Natural killer cell (primary cell): ENCODE results near the gene APC2. TPM values are rescaled to one million over a fixed set of nuclear protein-coding genes. Genes with fewer than 3 reads are reported as not detected.

Experiments
- ATAC-seq, 3 donors: fragments of 150-1000 bp in 2 of 3; fragments of 200-7000 bp in 1 of 3; cut with Tn5 transposase; 1 replicate in 1 of 3; 2 replicates in 2 of 3; pipeline ENCODE4 v1.10.0; 2021; ENCODE audit warnings: mild to moderate bottlenecking in 2 of 3, moderate library complexity in 2 of 3
- DNase-seq, 2 donors: peaks; one replicate each; pipeline versions ENCODE4 v3.0.0 to v3.0.0-alpha.2; 2013 to 2021; ENCODE audit warnings: mixed read lengths in 1 of 2
- H3K27ac ChIP-seq: one replicate; pipeline ENCODE4 v1.5.1; 2013; ENCODE audit warnings: mild to moderate bottlenecking, low read length
- H3K27me3 ChIP-seq: one replicate; pipeline ENCODE4 v1.6.1; 2013; ENCODE audit warnings: low read length; ENCODE audit not compliant: control insufficient read depth, insufficient read depth
- H3K36me3 ChIP-seq: one replicate; pipeline ENCODE4 v1.6.1; 2013; ENCODE audit warnings: low read length; ENCODE audit not compliant: control insufficient read depth, insufficient read depth
- H3K4me1 ChIP-seq: one replicate; pipeline ENCODE4 v1.6.1; 2013; ENCODE audit warnings: low read length; ENCODE audit not compliant: control insufficient read depth, insufficient read depth
- H3K4me3 ChIP-seq: one replicate; pipeline ENCODE4 v1.5.1; 2013; ENCODE audit warnings: low read length
- H3K9me3 ChIP-seq: one replicate; pipeline ENCODE4 v1.6.1; 2013; ENCODE audit warnings: low read length; ENCODE audit not compliant: control insufficient read depth, insufficient read depth
- H3K27ac Mint-ChIP-seq, 2 donors: one replicate each; pipeline ENCODE4 v1.8.0; 2022; ENCODE audit warnings: mild to moderate bottlenecking in 2 of 2, mixed read lengths in 2 of 2, moderate library complexity in 1 of 2
- H3K27me3 Mint-ChIP-seq, 2 donors: one replicate each; pipeline ENCODE4 v1.8.0; 2022; ENCODE audit warnings: low read depth in 2 of 2, mixed read lengths in 2 of 2
- H3K36me3 Mint-ChIP-seq: one replicate; pipeline ENCODE4 v1.8.0; 2022; ENCODE audit warnings: mixed read lengths
- H3K4me1 Mint-ChIP-seq, 2 donors: one replicate each; pipeline ENCODE4 v1.8.0; 2022; ENCODE audit warnings: mixed read lengths in 2 of 2
- H3K4me3 Mint-ChIP-seq: one replicate; pipeline ENCODE4 v1.8.0; 2022; ENCODE audit warnings: mild to moderate bottlenecking, moderate library complexity, mixed read lengths
- H3K9me3 Mint-ChIP-seq, 2 donors: one replicate each; pipeline ENCODE4 v1.8.0; 2022; ENCODE audit warnings: mixed read lengths in 2 of 2
- CTCF ChIP-seq: fragments of 200-600 bp; IDR thresholded peaks from one replicate; pipeline ENCODE4 v1.8.0; 2022; ENCODE audit warnings: antibody characterized with exemption
- WGBS: methylation state at CpG from one replicate; pipeline ENCODE4 v1.1.7; 2013; ENCODE audit warnings: missing lambda C conversion rate; ENCODE audit not compliant: insufficient coverage; 5-methylcytosine and 5-hydroxymethylcytosine counted together
- intact Hi-C: fragments of 100-400 bp; cut with micrococcal nuclease; formaldehyde crosslinking; loops from one replicate; pipeline ENCODE4 v1.14.2; 2022
- total RNA-seq, 4 donors: library from RNA; stranded (reverse); fragments of 120-200 nt in 1 of 4; gene quantifications; one replicate each; pipeline versions ENCODE4 v1.2.3 to v1.2.4, GENCODE V29; 2013 to 2022

The APC2 gene
- total RNA-seq, 3 donors from 2014 or later (not counting 1 experiment from before 2014, with no cell fraction given), result 0.14 to 0.58 (median 0.27) TPM

- no peak overlapping the region for H3K4me3 Mint-ChIP-seq
- Histone ChIP-seq H3K4me3 (no peak overlapping the region), H3K4me1 (peaks cover 23% of the 10 kb centered on the region), H3K9me3 (no peaks in the 10 kb centered on the region), H3K27ac (no peak overlapping the region), H3K27me3 (no peaks in the 10 kb centered on the region), H3K36me3 (peaks cover 48% of the 10 kb centered on the region)
- H3K4me1 Mint-ChIP-seq, result peaks cover 10 to 18% of the 10 kb centered on the region in 2 donors
- ATAC-seq, result no peak
- H3K36me3 Mint-ChIP-seq, result no peaks in the 10 kb centered on the region
- no peaks in the 10 kb centered on the region for H3K27me3 Mint-ChIP-seq
- no peak for DNase-seq
- H3K27ac Mint-ChIP-seq, result peak overlapping the region in 1 of 2 donors; percentile 40
- intact Hi-C loops, result no loop called here
- no peak for TF ChIP-seq CTCF
- 92% methylated on average over 21 of the region's 21 CpGs for WGBS
- no peaks in the 10 kb centered on the region for H3K9me3 Mint-ChIP-seq
These were observed 14.4 kb upstream of the APC2 start for GRCh38 chr19:1435378-1435989.

- intact Hi-C loops, result loop anchor here (1.0 kb wide), 1 partner anchor 30 kb away; the partner anchor contains the start of gene DAZAP1
- Mint-ChIP-seq H3K9me3 (no peaks in the 10 kb centered on the region), H3K4me3 (peak overlapping the region; percentile 95), H3K36me3 (no peaks in the 10 kb centered on the region), H3K27me3 (no peaks in the 10 kb centered on the region), H3K4me1 (peaks cover 11 to 25% of the 10 kb centered on the region in 2 donors), H3K27ac (peak overlapping the region; percentile 91 to 100)
- DNase-seq (no peak), ATAC-seq (no peak)
- Histone ChIP-seq H3K9me3 (no peaks in the 10 kb centered on the region), H3K4me3 (no peak overlapping the region), H3K27ac (no peak overlapping the region), H3K36me3 (peaks cover 59% of the 10 kb centered on the region), H3K4me1 (peaks cover 31% of the 10 kb centered on the region), H3K27me3 (no peaks in the 10 kb centered on the region)
- TF ChIP-seq CTCF, result no peak
- WGBS, result 80% methylated on average over 8 of the region's 8 CpGs
These were observed 12.3 kb upstream of the APC2 start for GRCh38 chr19:1437609-1438008.

- DNase-seq (peak; percentile 96 to 99), ATAC-seq (peak; percentile 88 to 97 (median 93))
- intact Hi-C loops, result loop anchor here (1.0 kb wide), 1 partner anchor 31 kb away; the partner anchor contains the start of gene DAZAP1
- Histone ChIP-seq H3K9me3 (no peaks in the 10 kb centered on the region), H3K4me3 (peak within 1 kb of the TSS; percentile 88), H3K27me3 (no peaks in the 10 kb centered on the region), H3K4me1 (peaks cover 31% of the 10 kb centered on the region), H3K36me3 (peaks cover 53% of the 10 kb centered on the region), H3K27ac (peak within 1 kb of the TSS; percentile 85)
- Mint-ChIP-seq H3K36me3 (no peaks in the 10 kb centered on the region), H3K4me3 (peak within 1 kb of the TSS; percentile 95), H3K9me3 (no peaks in the 10 kb centered on the region), H3K27me3 (no peaks in the 10 kb centered on the region), H3K27ac (peak within 1 kb of the TSS; percentile 91 to 100), H3K4me1 (peaks cover 11 to 25% of the 10 kb centered on the region in 2 donors)
- TF ChIP-seq CTCF, result peak; percentile 92
- 2% methylated on average over 100 of the region's 100 CpGs for WGBS
These were observed 11.6 kb upstream of the APC2 start, which contains the start of gene RPS15 for GRCh38 chr19:1438035-1438932. Gene RPS15, plus strand, starts transcription at chr19:1438396. Its CDS starts 30 bp downstream, at chr19:1438426.
